OCI-LY1 (cell line): ENCODE measurements around the gene SEMA3B.

Experiments used
- H2AFZ ChIP-seq: fragments of 200-600 bp; sonication (generic), shearing (Covaris generic); 2 replicates; pipeline ENCODE4 v1.6.0; 2014; ENCODE audit warnings: antibody characterized with exemption, mild to moderate bottlenecking, low read length
- H3F3A ChIP-seq: fragments of 200-600 bp; sonication (generic), shearing (Covaris generic); 2 replicates; pipeline ENCODE4 v1.6.0; 2014; ENCODE audit warnings: mild to moderate bottlenecking, antibody characterized with exemption, low read length, moderate library complexity; ENCODE audit not compliant: insufficient read depth
- H3K27ac ChIP-seq: fragments of 200-600 bp; sonication (generic); 2 replicates; pipeline ENCODE4 v1.5.1; 2014; ENCODE audit warnings: low read length, mixed run types, mild to moderate bottlenecking, low read depth; ENCODE audit not compliant: poor library complexity, severe bottlenecking
- H3K27me3 ChIP-seq: fragments of 200-600 bp; sonication (generic); 2 replicates; pipeline ENCODE4 v1.6.0; 2014; ENCODE audit warnings: antibody characterized with exemption, mild to moderate bottlenecking, low read length, moderate library complexity; ENCODE audit not compliant: insufficient read depth
- H3K36me3 ChIP-seq: fragments of 200-600 bp; sonication (generic); 2 replicates; pipeline ENCODE4 v1.6.1; 2014; ENCODE audit warnings: mild to moderate bottlenecking, antibody characterized with exemption, low read length, moderate library complexity, mixed read lengths; ENCODE audit not compliant: insufficient read depth
- H3K4me1 ChIP-seq: fragments of 200-600 bp; sonication (generic); 2 replicates; pipeline ENCODE4 v1.5.1; 2014; ENCODE audit warnings: mild to moderate bottlenecking, low read length, moderate library complexity; ENCODE audit not compliant: insufficient read depth, severe bottlenecking
- H3K4me2 ChIP-seq: fragments of 200-600 bp; sonication (generic), shearing (Covaris generic); 2 replicates; pipeline ENCODE4 v1.6.1; 2014; ENCODE audit warnings: low read length
- H3K4me3 ChIP-seq: fragments of 200-600 bp; sonication (generic); 2 replicates; pipeline ENCODE4 v1.5.1; 2014; ENCODE audit warnings: low read length, low read depth, mild to moderate bottlenecking, mixed read lengths; ENCODE audit not compliant: poor library complexity, severe bottlenecking
- H3K79me2 ChIP-seq: fragments of 200-600 bp; shearing (Covaris generic); 2 replicates; pipeline ENCODE4 v1.6.1; 2016; ENCODE audit warnings: mixed run types, low read length, mixed read lengths; ENCODE audit not compliant: insufficient read depth
- H3K9ac ChIP-seq: fragments of 200-600 bp; sonication (generic), shearing (Covaris generic); 2 replicates; pipeline ENCODE4 v1.6.1; 2014; ENCODE audit warnings: mild to moderate bottlenecking, low read length, mixed read lengths
- H3K9me2 ChIP-seq: fragments of 200-600 bp; sonication (generic), shearing (Covaris generic); 2 replicates; pipeline ENCODE4 v1.6.1; 2014; ENCODE audit warnings: low read depth, mild to moderate bottlenecking, low read length, mixed read lengths
- H3K9me3 ChIP-seq: fragments of 200-600 bp; shearing (Covaris generic); 2 replicates; pipeline ENCODE4 v1.6.1; 2014; ENCODE audit warnings: low read length, mixed read lengths
- H4K20me1 ChIP-seq: fragments of 200-600 bp; sonication (generic), shearing (Covaris generic); 2 replicates; pipeline ENCODE4 v1.6.0; 2016; ENCODE audit warnings: mild to moderate bottlenecking, low read length; ENCODE audit not compliant: insufficient read depth
- EZH2 ChIP-seq: fragments of 200-600 bp; sonication (generic), shearing (Covaris generic); IDR thresholded peaks from 2 replicates; pipeline ENCODE4 v1.8.0; 2017; ENCODE audit warnings: borderline replicate concordance, mixed run types, mild to moderate bottlenecking, antibody characterized with exemption, low read length, moderate library complexity, mixed read lengths
- TF ChIP-seq, protein P1 (sequence below): fragments of 200-600 bp; sonication (generic), shearing (Covaris generic); IDR thresholded peaks from 2 replicates; pipeline ENCODE4 v1.5.1; 2017; ENCODE audit warnings: mild to moderate bottlenecking, antibody characterized with exemption, low read length, moderate library complexity, mixed read lengths

Gene SEMA3B

DNA sequence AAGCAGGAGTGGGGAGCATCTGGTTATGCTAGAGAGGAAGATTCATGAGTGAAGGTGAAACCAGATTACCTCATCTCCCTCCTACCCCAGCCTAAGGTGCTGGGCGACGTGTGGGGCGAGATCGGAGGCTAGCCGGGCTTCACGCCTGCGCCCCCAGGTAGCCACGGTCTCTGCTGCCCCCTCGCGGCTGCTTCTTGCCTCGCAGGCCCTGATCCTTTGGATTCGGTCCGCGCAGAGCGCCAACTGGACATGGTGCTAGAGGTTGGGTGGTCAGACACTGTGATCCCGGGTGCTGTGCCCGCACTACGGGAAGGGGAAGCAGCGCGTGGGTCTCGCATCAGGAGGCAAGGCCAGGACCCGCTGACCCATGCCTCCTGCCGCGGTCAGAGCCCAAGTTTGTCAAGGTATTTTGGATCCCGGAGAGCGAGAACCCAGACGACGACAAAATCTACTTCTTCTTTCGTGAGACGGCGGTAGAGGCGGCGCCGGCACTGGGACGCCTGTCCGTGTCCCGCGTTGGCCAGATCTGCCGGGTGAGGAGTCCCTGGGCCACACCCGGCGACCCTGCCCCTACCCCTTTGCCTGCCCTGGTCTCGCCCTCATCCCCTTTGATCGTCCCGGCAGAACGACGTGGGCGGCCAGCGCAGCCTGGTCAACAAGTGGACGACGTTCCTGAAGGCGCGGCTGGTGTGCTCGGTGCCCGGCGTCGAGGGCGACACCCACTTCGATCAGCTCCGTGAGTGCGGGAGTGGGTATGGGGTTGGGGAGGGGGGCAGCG, 4.2 kb downstream of the SEMA3B start:
- H3K9ac ChIP-seq: no peak overlapping the region
- no peaks in the 10 kb centered on the region for H3K27me3 ChIP-seq
- H2AFZ ChIP-seq: no peak overlapping the region
- H3K4me3 ChIP-seq: no peak overlapping the region
- no peaks in the 10 kb centered on the region for H3F3A ChIP-seq
- H3K79me2 ChIP-seq: no peaks in the 10 kb centered on the region
- no peaks in the 10 kb centered on the region for H4K20me1 ChIP-seq
- no peaks in the 10 kb centered on the region for H3K36me3 ChIP-seq
- H3K4me1 ChIP-seq: peaks cover 6% of the 10 kb centered on the region
- no peaks in the 10 kb centered on the region for H3K9me3 ChIP-seq
- no peak overlapping the region for H3K27ac ChIP-seq
- no peaks in the 10 kb centered on the region for H3K9me2 ChIP-seq
- TF ChIP-seq, protein P1, sequence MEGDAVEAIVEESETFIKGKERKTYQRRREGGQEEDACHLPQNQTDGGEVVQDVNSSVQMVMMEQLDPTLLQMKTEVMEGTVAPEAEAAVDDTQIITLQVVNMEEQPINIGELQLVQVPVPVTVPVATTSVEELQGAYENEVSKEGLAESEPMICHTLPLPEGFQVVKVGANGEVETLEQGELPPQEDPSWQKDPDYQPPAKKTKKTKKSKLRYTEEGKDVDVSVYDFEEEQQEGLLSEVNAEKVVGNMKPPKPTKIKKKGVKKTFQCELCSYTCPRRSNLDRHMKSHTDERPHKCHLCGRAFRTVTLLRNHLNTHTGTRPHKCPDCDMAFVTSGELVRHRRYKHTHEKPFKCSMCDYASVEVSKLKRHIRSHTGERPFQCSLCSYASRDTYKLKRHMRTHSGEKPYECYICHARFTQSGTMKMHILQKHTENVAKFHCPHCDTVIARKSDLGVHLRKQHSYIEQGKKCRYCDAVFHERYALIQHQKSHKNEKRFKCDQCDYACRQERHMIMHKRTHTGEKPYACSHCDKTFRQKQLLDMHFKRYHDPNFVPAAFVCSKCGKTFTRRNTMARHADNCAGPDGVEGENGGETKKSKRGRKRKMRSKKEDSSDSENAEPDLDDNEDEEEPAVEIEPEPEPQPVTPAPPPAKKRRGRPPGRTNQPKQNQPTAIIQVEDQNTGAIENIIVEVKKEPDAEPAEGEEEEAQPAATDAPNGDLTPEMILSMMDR: peak; percentile 97
- no peak for TF ChIP-seq EZH2
- peak overlapping the region; percentile 26; the same call in 1 of the 2 replicates for H3K4me2 ChIP-seq

DNA sequence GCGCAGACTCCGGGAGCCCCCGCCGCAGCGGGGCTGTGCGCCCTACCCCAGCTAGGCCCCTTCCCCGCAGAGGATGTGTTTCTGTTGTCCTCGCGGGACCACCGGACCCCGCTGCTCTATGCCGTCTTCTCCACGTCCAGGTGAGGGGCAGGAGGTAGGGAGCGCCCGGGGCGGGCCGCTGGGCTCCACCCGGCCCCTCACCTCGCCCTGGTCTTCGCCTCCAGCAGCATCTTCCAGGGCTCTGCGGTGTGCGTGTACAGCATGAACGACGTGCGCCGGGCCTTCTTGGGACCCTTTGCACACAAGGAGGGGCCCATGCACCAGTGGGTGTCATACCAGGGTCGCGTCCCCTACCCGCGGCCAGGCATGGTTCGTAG, 4.7 kb downstream of the SEMA3B start:
- Histone ChIP-seq H3F3A (no peaks in the 10 kb centered on the region), H3K4me2 (no peak overlapping the region), H3K27me3 (no peaks in the 10 kb centered on the region), H2AFZ (no peak overlapping the region), H3K9me2 (no peaks in the 10 kb centered on the region), H3K4me3 (no peak overlapping the region), H3K27ac (no peak overlapping the region), H3K9me3 (no peaks in the 10 kb centered on the region), H3K9ac (no peak overlapping the region), H3K79me2 (no peaks in the 10 kb centered on the region), H3K36me3 (no peaks in the 10 kb centered on the region), H4K20me1 (no peaks in the 10 kb centered on the region), H3K4me1 (peaks cover 6% of the 10 kb centered on the region)
- no peak for TF ChIP-seq EZH2
- TF ChIP-seq, protein P1: no peak

DNA sequence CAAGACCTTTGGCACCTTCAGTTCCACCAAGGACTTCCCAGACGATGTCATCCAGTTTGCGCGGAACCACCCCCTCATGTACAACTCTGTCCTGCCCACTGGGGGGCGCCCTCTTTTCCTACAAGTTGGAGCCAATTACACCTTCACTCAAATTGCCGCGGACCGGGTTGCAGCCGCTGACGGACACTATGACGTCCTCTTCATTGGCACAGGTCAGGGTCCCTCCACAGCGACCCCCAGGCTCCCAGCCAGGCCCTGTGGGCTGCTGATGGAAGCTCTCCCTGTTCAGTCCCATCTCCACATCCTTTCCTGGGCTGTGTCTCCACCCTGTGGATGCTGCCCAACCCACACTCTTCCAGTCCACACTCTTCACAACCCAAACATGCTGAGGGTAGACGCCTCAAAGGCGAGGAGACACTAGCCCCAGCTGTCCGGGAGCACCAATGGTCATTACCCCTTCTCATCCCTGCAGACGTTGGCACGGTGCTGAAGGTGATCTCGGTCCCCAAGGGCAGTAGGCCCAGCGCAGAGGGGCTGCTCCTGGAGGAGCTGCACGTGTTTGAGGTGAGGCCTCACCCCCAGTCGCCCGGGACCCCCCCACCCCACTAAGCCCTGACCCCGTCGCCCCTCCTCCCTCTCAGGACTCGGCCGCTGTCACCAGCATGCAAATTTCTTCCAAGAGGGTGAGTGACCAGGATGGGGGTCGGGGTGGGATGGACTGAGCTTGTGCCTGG, 5.6 kb downstream of the SEMA3B start:
- Histone ChIP-seq H3K4me1 (peaks cover 6% of the 10 kb centered on the region), H3K79me2 (no peaks in the 10 kb centered on the region), H3F3A (no peaks in the 10 kb centered on the region), H4K20me1 (no peaks in the 10 kb centered on the region), H3K9ac (no peak overlapping the region), H2AFZ (no peak overlapping the region), H3K9me3 (no peaks in the 10 kb centered on the region), H3K4me3 (no peak overlapping the region), H3K27me3 (no peaks in the 10 kb centered on the region), H3K9me2 (no peaks in the 10 kb centered on the region), H3K27ac (no peak overlapping the region), H3K4me2 (no peak overlapping the region; the same call in 1 of the 2 replicates), H3K36me3 (no peaks in the 10 kb centered on the region)
- TF ChIP-seq, protein P1: peak; percentile 95
- no peak for TF ChIP-seq EZH2
